ENCODE data around the gene IL6ST. TPM values are rescaled to one million over a fixed set of nuclear protein-coding genes. Genes with fewer than 3 reads are reported as not detected.
"Not testable (repeated sequence)": the region's sequence is repeated elsewhere in the genome, so short reads cannot be mapped to it uniquely, and the experiment has no call there.

IL6ST gene
- total and polyA plus RNA-seq, 2 donors = 75.9 to 457 TPM

- Histone ChIP-seq H3K36me3 (ENCODE audit: insufficient read depth) (no peaks in the 10 kb centered on the region), H3K4me3 (ENCODE audit: low read depth, low read length) (no peak overlapping the region), H3K27ac (ENCODE audit: low read depth) (no peak overlapping the region), H3K4me1 (ENCODE audit: insufficient read depth) (no peaks in the 10 kb centered on the region)
- 65% methylated on average over 1 of the region's 1 CpG for WGBS
- no peak for DNase-seq (ENCODE audit: extremely low spot score)
These were observed 24.1 kb upstream of the IL6ST start for GRCh38 chr5:56018832-56019231.

GRCh38 chr5:56014701-56015100 is 19.9 kb upstream of the IL6ST start:
- 98% methylated on average over 24 of the region's 26 CpGs for WGBS
- DNase-seq (ENCODE audit: extremely low spot score); H3K27ac ChIP-seq (ENCODE audit: low read depth); H3K36me3 ChIP-seq (ENCODE audit: insufficient read depth); H3K4me1 ChIP-seq (ENCODE audit: insufficient read depth); H3K4me3 ChIP-seq (ENCODE audit: low read depth, low read length): not testable (repeated sequence)

GRCh38 chr5:56013939-56014338 is 19.2 kb upstream of the IL6ST start:
- DNase-seq (ENCODE audit: extremely low spot score); H3K27ac ChIP-seq (ENCODE audit: low read depth); H3K4me3 ChIP-seq (ENCODE audit: low read depth, low read length); H3K4me1 ChIP-seq (ENCODE audit: insufficient read depth); H3K36me3 ChIP-seq (ENCODE audit: insufficient read depth): not testable (repeated sequence)
- WGBS = 86% methylated on average over 2 of the region's 5 CpGs

GRCh38 chr5:56012281-56012963 is 17.7 kb upstream of the IL6ST start:
- no peaks in the 10 kb centered on the region for H3K4me1 ChIP-seq (ENCODE audit: insufficient read depth)
- H3K27ac ChIP-seq (ENCODE audit: low read depth) = no peak overlapping the region
- WGBS = 74% methylated on average over 5 of the region's 5 CpGs
- H3K4me3 ChIP-seq (ENCODE audit: low read depth, low read length) = no peak overlapping the region
- DNase-seq (ENCODE audit: extremely low spot score) = no peak
- H3K36me3 ChIP-seq (ENCODE audit: insufficient read depth) = no peaks in the 10 kb centered on the region

DNA sequence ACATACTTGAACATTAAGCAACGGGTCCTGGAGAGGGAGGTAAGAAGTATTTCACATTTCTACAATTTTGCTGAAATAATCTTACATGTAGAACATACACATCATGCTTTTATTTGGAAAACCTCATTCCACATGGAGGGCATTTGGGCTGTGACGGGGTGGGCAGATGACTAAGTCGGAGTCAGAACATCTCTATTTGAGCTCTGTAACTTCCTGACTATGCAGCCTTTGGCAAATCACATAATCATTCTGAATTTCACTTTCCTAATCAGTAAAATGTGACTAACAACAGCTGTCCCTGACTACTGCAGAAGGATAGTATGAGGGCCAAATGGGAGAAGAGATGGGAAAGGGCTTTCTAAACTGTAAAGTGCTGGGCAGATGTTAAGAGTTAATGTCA is 17.1 kb upstream of the IL6ST start:
- Histone ChIP-seq H3K36me3 (ENCODE audit: insufficient read depth) (no peaks in the 10 kb centered on the region), H3K4me3 (ENCODE audit: low read depth, low read length) (no peak overlapping the region), H3K27ac (ENCODE audit: low read depth) (no peak overlapping the region), H3K4me1 (ENCODE audit: insufficient read depth) (no peaks in the 10 kb centered on the region)
- WGBS = 44% methylated on average over 3 of the region's 3 CpGs
- no peak for DNase-seq (ENCODE audit: extremely low spot score)

- 97% methylated on average over 3 of the region's 3 CpGs for WGBS
- H3K4me3 ChIP-seq (ENCODE audit: low read depth, low read length) = no peak overlapping the region
These were observed 15.7 kb upstream of the IL6ST start for GRCh38 chr5:56010431-56010830.

GRCh38 chr5:56006600-56006999 is 11.8 kb upstream of the IL6ST start:
- Histone ChIP-seq H3K27ac (ENCODE audit: low read depth) (no peak overlapping the region), H3K4me3 (ENCODE audit: low read depth, low read length) (no peak overlapping the region), H3K4me1 (ENCODE audit: insufficient read depth) (no peaks in the 10 kb centered on the region), H3K36me3 (ENCODE audit: insufficient read depth) (no peaks in the 10 kb centered on the region)
- no peak for DNase-seq (ENCODE audit: extremely low spot score)

More at GRCh38 chr5:56010431-56010830, 15.7 kb upstream of the IL6ST start:
- DNase-seq (ENCODE audit: extremely low spot score) = no peak
- H3K27ac ChIP-seq (ENCODE audit: low read depth) = no peak overlapping the region
- no peaks in the 10 kb centered on the region for H3K36me3 ChIP-seq (ENCODE audit: insufficient read depth)
- H3K4me1 ChIP-seq (ENCODE audit: insufficient read depth) = no peaks in the 10 kb centered on the region

- H3K4me3 ChIP-seq (ENCODE audit: low read depth, low read length) = no peak overlapping the region
- WGBS = 88% methylated on average over 2 of the region's 2 CpGs
- H3K27ac ChIP-seq (ENCODE audit: low read depth) = no peak overlapping the region
- H3K4me1 ChIP-seq (ENCODE audit: insufficient read depth) = no peaks in the 10 kb centered on the region
- H3K36me3 ChIP-seq (ENCODE audit: insufficient read depth) = no peaks in the 10 kb centered on the region
- no peak for DNase-seq (ENCODE audit: extremely low spot score)
These were observed 11.3 kb upstream of the IL6ST start for GRCh38 chr5:56006094-56006493.

DNA sequence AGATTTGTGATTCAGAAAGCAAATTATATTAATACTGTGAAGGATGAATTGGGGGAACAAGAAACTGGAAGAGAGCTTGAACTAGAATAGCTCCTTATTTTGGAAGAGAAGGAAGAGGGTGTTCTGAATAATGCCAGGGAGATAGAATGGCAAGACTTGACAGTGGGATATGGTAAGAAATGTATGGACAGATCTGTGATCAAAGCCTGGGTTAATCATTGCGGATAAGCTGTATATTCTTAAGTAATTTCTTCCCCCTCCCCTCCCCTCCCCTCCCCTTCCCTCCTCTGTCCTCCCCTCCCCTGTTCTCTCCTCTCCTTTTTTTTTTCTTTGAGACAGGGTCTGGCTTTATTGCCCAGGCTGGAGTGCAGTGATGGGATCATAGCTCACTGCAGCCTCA is 10.1 kb upstream of the IL6ST start:
- no peak overlapping the region for H3K4me3 ChIP-seq (ENCODE audit: low read depth, low read length)
- H3K27ac ChIP-seq (ENCODE audit: low read depth) = no peak overlapping the region
- H3K36me3 ChIP-seq (ENCODE audit: insufficient read depth) = no peaks in the 10 kb centered on the region
- 95% methylated on average over 1 of the region's 1 CpG for WGBS
- DNase-seq (ENCODE audit: extremely low spot score) = no peak
- no peaks in the 10 kb centered on the region for H3K4me1 ChIP-seq (ENCODE audit: insufficient read depth)

DNA sequence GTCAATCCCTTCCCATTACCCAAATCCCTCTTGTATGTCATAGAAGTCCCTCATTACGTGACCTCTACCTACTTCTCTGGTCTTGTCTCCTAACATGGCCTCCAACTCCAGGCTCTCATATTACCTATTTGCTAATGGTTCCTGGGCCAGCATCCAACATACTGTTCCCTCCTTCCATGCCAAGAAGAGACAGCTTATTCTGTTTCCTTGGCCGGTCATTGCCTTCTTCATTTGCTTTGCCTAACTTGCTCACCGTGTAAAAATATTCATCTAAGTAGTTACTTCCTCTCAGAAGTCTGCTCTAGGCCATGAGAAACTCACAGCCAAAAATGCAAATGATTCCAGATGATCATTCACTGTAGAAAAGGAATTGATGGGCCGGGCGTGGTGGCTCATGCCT is 8.9 kb upstream of the IL6ST start:
- H3K4me3 ChIP-seq (ENCODE audit: low read depth, low read length) = no peak overlapping the region
- H3K36me3 ChIP-seq (ENCODE audit: insufficient read depth) = no peaks in the 10 kb centered on the region
- no peak for DNase-seq (ENCODE audit: extremely low spot score)
- H3K4me1 ChIP-seq (ENCODE audit: insufficient read depth) = no peaks in the 10 kb centered on the region
- WGBS = 90% methylated on average over 5 of the region's 5 CpGs
- H3K27ac ChIP-seq (ENCODE audit: low read depth) = no peak overlapping the region

GRCh38 chr5:56003179-56003578 is 8.4 kb upstream of the IL6ST start:
- 65% methylated on average over 2 of the region's 2 CpGs for WGBS
- Histone ChIP-seq H3K4me1 (ENCODE audit: insufficient read depth) (no peaks in the 10 kb centered on the region), H3K4me3 (ENCODE audit: low read depth, low read length) (no peak overlapping the region), H3K36me3 (ENCODE audit: insufficient read depth) (no peaks in the 10 kb centered on the region), H3K27ac (ENCODE audit: low read depth) (no peak overlapping the region)
- no peak for DNase-seq (ENCODE audit: extremely low spot score)

- Histone ChIP-seq H3K4me3 (ENCODE audit: low read depth, low read length) (no peak overlapping the region), H3K36me3 (ENCODE audit: insufficient read depth) (no peaks in the 10 kb centered on the region), H3K4me1 (ENCODE audit: insufficient read depth) (no peaks in the 10 kb centered on the region), H3K27ac (ENCODE audit: low read depth) (no peak overlapping the region)
- DNase-seq (ENCODE audit: extremely low spot score) = no peak
- WGBS = 97% methylated on average over 2 of the region's 2 CpGs
These were observed 7.5 kb upstream of the IL6ST start for GRCh38 chr5:56002303-56002702.

DNA sequence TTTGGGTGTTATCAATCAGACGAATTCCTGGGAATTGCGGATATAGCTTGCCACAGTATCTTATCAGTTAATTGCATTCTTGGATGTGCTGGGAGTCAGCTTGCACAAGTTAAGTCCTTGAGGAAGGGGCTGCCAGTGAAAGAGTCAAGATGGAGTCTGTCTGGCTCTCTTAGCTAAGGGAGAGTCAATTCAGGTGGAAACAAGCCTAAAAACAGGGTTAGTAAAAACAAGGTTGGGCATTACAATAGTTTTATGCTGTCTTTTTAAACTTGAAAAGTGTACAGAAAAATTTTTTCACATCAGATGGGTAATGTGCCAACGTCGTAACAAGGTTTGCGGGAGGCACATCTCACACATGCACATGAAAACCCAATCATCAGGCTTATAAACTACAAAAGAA is 5.5 kb upstream of the IL6ST start:
- WGBS = 64% methylated on average over 5 of the region's 5 CpGs
- H3K4me1 ChIP-seq (ENCODE audit: insufficient read depth); H3K27ac ChIP-seq (ENCODE audit: low read depth); H3K4me3 ChIP-seq (ENCODE audit: low read depth, low read length); DNase-seq (ENCODE audit: extremely low spot score); H3K36me3 ChIP-seq (ENCODE audit: insufficient read depth): not testable (repeated sequence)

- DNase-seq (ENCODE audit: extremely low spot score) = no peak
- H3K4me3 ChIP-seq (ENCODE audit: low read depth, low read length) = no peak overlapping the region
- WGBS = 89% methylated on average over 6 of the region's 6 CpGs
- H3K4me1 ChIP-seq (ENCODE audit: insufficient read depth) = no peaks in the 10 kb centered on the region
- H3K27ac ChIP-seq (ENCODE audit: low read depth) = no peak overlapping the region
- no peaks in the 10 kb centered on the region for H3K36me3 ChIP-seq (ENCODE audit: insufficient read depth)
These were observed 4.2 kb upstream of the IL6ST start for GRCh38 chr5:55998966-55999365.

Data from urinary bladder (tissue), 4 donors.